ENCODE results near the gene CDC6.

DNA sequence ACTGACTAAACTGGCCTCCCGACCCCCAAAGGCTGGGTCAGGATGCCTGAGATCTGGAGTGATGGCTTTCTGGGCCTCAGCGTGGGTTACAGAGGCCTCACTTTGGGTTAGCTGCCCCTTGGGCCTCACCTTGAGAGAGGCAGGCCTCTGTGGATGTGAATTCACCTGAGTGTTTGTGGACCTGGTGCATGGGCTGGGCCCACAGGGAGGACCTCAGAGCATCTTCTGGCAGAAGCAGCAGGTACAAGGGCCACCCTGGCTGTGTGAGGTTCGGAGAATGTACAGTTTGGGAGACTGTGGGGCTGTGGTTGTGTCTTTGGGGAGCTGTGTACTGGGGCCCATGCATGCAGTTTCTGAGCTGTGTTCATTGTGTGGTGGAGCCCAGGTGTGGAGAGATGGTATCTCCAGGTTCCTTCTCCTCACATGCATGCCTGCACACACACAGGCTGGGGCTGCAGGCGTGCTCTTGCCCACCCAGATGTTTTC lies 39.6 kb downstream of the CDC6 start:
- no peak for TF ChIP-seq POLR2A (IDR thresholded peaks at IDR 0.05)
- TF ChIP-seq, protein P1, sequence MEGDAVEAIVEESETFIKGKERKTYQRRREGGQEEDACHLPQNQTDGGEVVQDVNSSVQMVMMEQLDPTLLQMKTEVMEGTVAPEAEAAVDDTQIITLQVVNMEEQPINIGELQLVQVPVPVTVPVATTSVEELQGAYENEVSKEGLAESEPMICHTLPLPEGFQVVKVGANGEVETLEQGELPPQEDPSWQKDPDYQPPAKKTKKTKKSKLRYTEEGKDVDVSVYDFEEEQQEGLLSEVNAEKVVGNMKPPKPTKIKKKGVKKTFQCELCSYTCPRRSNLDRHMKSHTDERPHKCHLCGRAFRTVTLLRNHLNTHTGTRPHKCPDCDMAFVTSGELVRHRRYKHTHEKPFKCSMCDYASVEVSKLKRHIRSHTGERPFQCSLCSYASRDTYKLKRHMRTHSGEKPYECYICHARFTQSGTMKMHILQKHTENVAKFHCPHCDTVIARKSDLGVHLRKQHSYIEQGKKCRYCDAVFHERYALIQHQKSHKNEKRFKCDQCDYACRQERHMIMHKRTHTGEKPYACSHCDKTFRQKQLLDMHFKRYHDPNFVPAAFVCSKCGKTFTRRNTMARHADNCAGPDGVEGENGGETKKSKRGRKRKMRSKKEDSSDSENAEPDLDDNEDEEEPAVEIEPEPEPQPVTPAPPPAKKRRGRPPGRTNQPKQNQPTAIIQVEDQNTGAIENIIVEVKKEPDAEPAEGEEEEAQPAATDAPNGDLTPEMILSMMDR (IDR thresholded peaks at IDR 0.05) = no peak
